GM19463 (cell line): ENCODE measurements around the gene TMTC3.

Source experiments
- ATAC-seq: cut with Tn5 transposase; IDR thresholded peaks from one replicate; pipeline ENCODE4 v1.9.1; 2021; ENCODE audit warnings: mild to moderate bottlenecking, moderate library complexity; ENCODE audit not compliant: unreplicated experiment

The TMTC3 gene

GRCh38 chr12:88219861-88220260 is 77.8 kb downstream of the TMTC3 start:
- no peak for ATAC-seq

- ATAC-seq: no peak
These were observed 81.4 kb downstream of the TMTC3 start for GRCh38 chr12:88223519-88223918.

GRCh38 chr12:88225776-88226175 is 83.7 kb downstream of the TMTC3 start:
- no peak for ATAC-seq

- no peak for ATAC-seq
These were observed 85.2 kb downstream of the TMTC3 start for GRCh38 chr12:88227263-88227662.

- no peak for ATAC-seq
These were observed 85.8 kb downstream of the TMTC3 start for GRCh38 chr12:88227871-88228270.

GRCh38 chr12:88228720-88229119 is 86.6 kb downstream of the TMTC3 start:
- no peak for ATAC-seq

GRCh38 chr12:88230271-88230670 is 88.2 kb downstream of the TMTC3 start:
- ATAC-seq: no peak

GRCh38 chr12:88235183-88235833 is 93.2 kb downstream of the TMTC3 start:
- peak; percentile 46 for ATAC-seq

- ATAC-seq: peak; percentile 62
These were observed 95.8 kb downstream of the TMTC3 start for GRCh38 chr12:88237954-88238353.

GRCh38 chr12:88238406-88238805 is 96.3 kb downstream of the TMTC3 start:
- ATAC-seq: no peak

- ATAC-seq: peak; percentile 46
These were observed 99.9 kb downstream of the TMTC3 start for GRCh38 chr12:88241862-88242570.

GRCh38 chr12:88242571-88242925 is 100.4 kb downstream of the TMTC3 start:
- peak; percentile 18 for ATAC-seq

GRCh38 chr12:88242939-88243338 is 100.8 kb downstream of the TMTC3 start:
- ATAC-seq: no peak

- no peak for ATAC-seq
These were observed 101.9 kb downstream of the TMTC3 start for GRCh38 chr12:88243982-88244381.

GRCh38 chr12:88245905-88246304 is 103.8 kb downstream of the TMTC3 start:
- no peak for ATAC-seq

GRCh38 chr12:88247241-88247643 is 105.1 kb downstream of the TMTC3 start:
- ATAC-seq: no peak

- no peak for ATAC-seq
These were observed 106.5 kb downstream of the TMTC3 start for GRCh38 chr12:88248606-88249005.
